HG03558 (cell line): ENCODE results near the gene SLC4A9.
A peak's percentile ranks its signal among the peaks of the same experiment; 100 is the strongest.
"Not testable (repeated sequence)": the region's sequence is repeated elsewhere in the genome, so short reads cannot be mapped to it uniquely, and the experiment has no call there.

Experiments used
- ATAC-seq: cut with Tn5 transposase; IDR thresholded peaks from one replicate; pipeline ENCODE4 v1.9.1; 2021; ENCODE audit warnings: moderate number of reproducible peaks; ENCODE audit not compliant: unreplicated experiment; ENCODE audit errors: extremely low read depth

SLC4A9 gene

GRCh38 chr5:140393738-140394137, 33.7 kb downstream of the SLC4A9 start:
- ATAC-seq: no peak

- ATAC-seq: no peak
Observed at GRCh38 chr5:140398379-140398811, 38.4 kb downstream of the SLC4A9 start.

GRCh38 chr5:140399979-140400729, 40.2 kb downstream of the SLC4A9 start:
- peak; percentile 2 for ATAC-seq

DNA sequence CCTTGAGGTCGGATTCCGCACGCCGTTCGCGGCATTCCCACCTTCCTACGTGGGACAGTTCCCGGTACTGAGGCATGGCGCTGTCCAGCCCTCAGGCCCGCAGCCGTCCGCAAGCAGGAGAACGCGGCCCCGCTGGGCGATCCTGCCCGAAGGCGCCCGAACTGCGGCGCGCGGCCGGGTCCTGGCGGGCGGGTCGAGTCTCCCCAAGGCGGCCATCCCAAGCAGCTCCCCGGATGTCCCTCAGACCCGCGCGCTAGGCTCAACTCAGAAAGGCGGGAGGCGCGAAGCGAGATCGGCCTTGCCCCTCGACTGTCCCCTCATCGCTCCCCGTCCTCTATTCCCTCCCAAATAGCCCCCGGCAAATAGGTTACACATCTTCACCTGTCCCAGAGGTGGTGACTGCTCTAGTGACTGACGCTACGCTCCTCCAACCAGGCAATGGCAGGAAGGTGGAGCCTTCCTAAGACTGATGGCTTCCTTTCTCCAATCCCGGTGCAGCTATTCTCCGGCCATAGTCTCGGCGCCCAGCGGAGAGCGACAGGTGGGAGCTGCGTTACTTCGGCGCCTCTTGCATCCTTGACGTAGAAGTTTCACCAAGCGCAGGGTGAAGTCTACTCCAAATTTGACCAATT, 40.9 kb downstream of the SLC4A9 start:
- peak; percentile 42 for ATAC-seq

- ATAC-seq: peak; percentile 88
Observed at GRCh38 chr5:140401362-140402257, 41.6 kb downstream of the SLC4A9 start, which contains the start of gene ANKHD1. Gene ANKHD1 (plus strand): TSS chr5:140401833. CDS start chr5:140401968, 135 bp downstream.

GRCh38 chr5:140402258-140403074, 42.5 kb downstream of the SLC4A9 start:
- ATAC-seq: no peak

DNA sequence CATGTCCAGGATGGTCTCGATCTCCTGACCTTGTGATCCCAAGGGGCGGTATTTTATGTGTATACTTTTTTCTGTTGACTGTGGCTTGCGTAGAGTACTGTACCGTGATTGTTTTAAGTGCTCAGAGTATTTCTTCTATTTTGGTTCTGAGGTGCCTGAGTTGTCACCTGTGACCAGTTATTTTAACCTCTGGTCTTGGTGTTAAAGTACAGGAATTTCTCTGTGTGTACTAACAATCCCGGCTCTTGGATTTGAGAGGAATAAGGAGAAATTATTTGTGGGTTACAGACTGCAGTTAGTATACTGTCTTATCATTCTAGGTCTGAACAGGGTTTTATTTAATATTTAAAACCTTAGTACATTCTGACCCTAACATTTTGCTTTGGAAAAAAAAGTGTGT, 43.6 kb downstream of the SLC4A9 start:
- no peak for ATAC-seq

- no peak for ATAC-seq
Observed at GRCh38 chr5:140408750-140409241, 48.8 kb downstream of the SLC4A9 start.

DNA sequence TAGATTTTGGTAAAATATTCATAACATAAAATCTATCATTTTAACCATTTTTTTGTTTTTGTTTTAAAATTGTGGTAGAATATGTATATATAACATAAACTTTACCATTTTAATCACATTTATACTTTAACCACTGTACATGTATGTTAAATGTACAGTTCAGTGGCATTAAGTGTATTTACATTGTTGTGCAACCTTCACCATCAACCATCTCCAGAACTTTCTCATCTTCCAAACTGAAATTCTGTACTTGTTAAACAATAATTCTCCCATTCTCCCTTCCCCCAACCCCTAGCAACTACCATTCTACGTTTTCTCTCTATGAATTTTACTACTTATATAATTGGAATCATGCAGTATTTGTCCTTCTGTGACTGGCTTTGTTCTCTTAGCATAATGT, 53.2 kb downstream of the SLC4A9 start:
- no peak for ATAC-seq

GRCh38 chr5:140417235-140417634, 57.2 kb downstream of the SLC4A9 start:
- no peak for ATAC-seq

- ATAC-seq: no peak
Observed at GRCh38 chr5:140418862-140419520, 59.0 kb downstream of the SLC4A9 start.

- no peak for ATAC-seq
Observed at GRCh38 chr5:140420226-140420570, 60.2 kb downstream of the SLC4A9 start.

GRCh38 chr5:140420665-140421361, 60.8 kb downstream of the SLC4A9 start:
- no peak for ATAC-seq

DNA sequence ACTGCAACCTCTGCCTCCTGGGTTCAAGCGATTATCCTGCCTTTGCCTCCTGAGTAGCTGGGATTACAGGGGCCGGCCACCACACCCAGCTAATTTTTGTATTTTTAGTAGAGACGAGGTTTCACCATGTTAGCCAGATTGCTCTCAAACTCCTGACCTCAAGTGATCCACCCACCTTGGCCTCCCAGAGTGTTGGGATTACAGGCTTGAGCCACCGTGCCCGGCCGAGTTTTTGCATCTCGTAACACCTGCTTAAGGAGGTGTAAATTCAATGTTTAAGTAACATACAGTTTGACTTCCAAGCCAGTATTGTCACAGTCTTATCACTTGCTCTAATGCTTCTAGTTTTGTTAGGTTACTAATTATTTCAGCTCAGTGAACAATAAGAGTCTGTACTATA, 61.4 kb downstream of the SLC4A9 start:
- not testable (repeated sequence) for ATAC-seq

- ATAC-seq: no peak
Observed at GRCh38 chr5:140423609-140424008, 63.6 kb downstream of the SLC4A9 start.

DNA sequence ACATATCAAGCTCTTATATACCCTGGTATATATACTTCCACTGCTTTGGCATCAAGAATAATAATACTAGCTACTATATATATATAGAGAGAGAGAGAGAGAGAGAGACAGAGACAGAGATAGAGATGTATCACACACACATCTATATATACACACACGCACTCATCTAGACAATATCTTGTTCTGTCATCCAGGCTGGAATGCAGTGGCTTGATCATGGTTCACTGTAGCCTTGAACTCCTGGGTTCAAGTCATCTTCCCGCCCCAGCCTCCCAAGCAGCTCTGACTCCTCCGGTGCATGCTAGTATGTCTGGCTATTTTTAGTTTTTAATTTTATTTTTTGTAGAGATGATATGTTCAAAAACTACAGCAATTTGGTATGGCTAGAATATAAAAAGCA, 64.1 kb downstream of the SLC4A9 start:
- ATAC-seq: no peak
